GM18505 (cell line): Measurements from ENCODE around the gene ZNF280D.
A peak's percentile ranks its signal among the peaks of the same experiment; 100 is the strongest.

Source experiments
- ATAC-seq: cut with Tn5 transposase; IDR thresholded peaks from one replicate; pipeline ENCODE4 v1.9.1; 2021; ENCODE audit not compliant: unreplicated experiment
- POLR2A ChIP-seq: IDR thresholded peaks from 4 replicates; pipeline ENCODE4 v1.6.1; 2011; ENCODE audit warnings: borderline replicate concordance; ENCODE audit not compliant: insufficient read depth, insufficient read length; ENCODE audit errors: extremely low read depth

The ZNF280D gene

GRCh38 chr15:56616551-56616950 lies 116.8 kb downstream of the ZNF280D start:
- ATAC-seq = no peak
- no peak for TF ChIP-seq POLR2A

GRCh38 chr15:56613811-56614210 lies 119.5 kb downstream of the ZNF280D start:
- no peak for TF ChIP-seq POLR2A
- ATAC-seq = no peak

DNA sequence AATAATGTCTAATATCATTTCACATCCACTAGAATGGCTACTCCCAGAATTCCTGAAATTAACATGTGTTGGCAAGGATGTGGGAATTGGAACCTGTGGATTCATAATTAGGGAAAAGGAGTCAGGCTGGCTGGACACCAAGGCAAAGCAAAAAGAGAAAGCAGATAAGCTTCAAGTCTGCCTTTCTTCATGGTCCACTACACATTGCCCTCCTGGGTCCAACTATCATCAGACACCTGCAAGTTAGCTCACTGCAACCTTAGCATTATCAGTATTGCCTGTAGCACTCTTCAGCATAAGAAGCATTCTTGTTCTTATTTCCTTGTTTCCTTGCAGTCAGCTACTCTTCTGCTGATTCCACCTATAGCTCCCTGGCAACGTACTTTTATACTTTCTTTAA lies 124.3 kb downstream of the ZNF280D start:
- peak; percentile 46 for ATAC-seq
- no peak for TF ChIP-seq POLR2A

GRCh38 chr15:56608140-56608778 lies 125.0 kb downstream of the ZNF280D start:
- peak; percentile 94 for ATAC-seq
- no peak for TF ChIP-seq POLR2A

- no peak for TF ChIP-seq POLR2A
- ATAC-seq = no peak
Measured at GRCh38 chr15:56602253-56602652, 131.1 kb downstream of the ZNF280D start.

- ATAC-seq = no peak
- TF ChIP-seq POLR2A = no peak
Measured at GRCh38 chr15:56600380-56600779, 132.9 kb downstream of the ZNF280D start.

- ATAC-seq = no peak
- TF ChIP-seq POLR2A = no peak
Measured at GRCh38 chr15:56598991-56599390, 134.3 kb downstream of the ZNF280D start.

GRCh38 chr15:56587686-56588085 lies 145.6 kb downstream of the ZNF280D start:
- no peak for ATAC-seq
- no peak for TF ChIP-seq POLR2A

GRCh38 chr15:56586206-56586605 lies 147.1 kb downstream of the ZNF280D start:
- no peak for TF ChIP-seq POLR2A
- ATAC-seq = no peak

DNA sequence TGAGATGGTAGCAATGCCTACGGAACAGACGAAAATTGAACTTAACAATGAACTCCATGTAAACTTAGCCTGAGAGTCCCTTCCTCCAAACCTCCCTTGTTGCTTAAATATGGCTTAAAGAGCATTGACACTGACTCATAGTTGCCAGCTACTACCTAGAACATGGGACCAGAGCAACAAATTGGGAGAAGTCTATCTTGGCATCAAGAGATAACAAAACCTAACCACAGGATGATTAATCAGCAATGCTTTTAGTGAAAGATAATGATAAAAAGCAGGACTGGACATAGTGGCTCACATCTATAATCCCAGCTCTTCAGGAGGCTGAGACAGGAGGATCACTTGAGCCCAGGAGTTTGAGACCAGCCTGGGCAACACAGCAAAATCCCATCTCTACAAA lies 150.5 kb downstream of the ZNF280D start:
- TF ChIP-seq POLR2A = no peak
- no peak for ATAC-seq
